NOMO-1 (cell line): Measurements from ENCODE around the gene PTDSS2.
"Not testable (repeated sequence)": the region's sequence is repeated elsewhere in the genome, so short reads cannot be mapped to it uniquely, and the experiment has no call there.

Experiments used
- DNase-seq, 2 experiments: peaks; one replicate each; lab custom pipeline; 2025; ENCODE audit not compliant: unreplicated experiment in 2 of 2; lab: John Stamatoyannopoulos, UW

Gene PTDSS2

GRCh38 chr11:429931-430456, 20.1 kb upstream of the PTDSS2 start:
- DNase-seq: no peak

GRCh38 chr11:431921-432320, 18.2 kb upstream of the PTDSS2 start:
- DNase-seq: no peak

- DNase-seq: no peak
Observed at GRCh38 chr11:432501-433100, 17.5 kb upstream of the PTDSS2 start.

- DNase-seq: no peak
Observed at GRCh38 chr11:433111-433510, 17.0 kb upstream of the PTDSS2 start.

GRCh38 chr11:433641-434040, 16.4 kb upstream of the PTDSS2 start:
- no peak for DNase-seq

GRCh38 chr11:434496-434895, 15.6 kb upstream of the PTDSS2 start:
- DNase-seq: no peak

GRCh38 chr11:434999-435740, 14.9 kb upstream of the PTDSS2 start:
- DNase-seq: not testable (repeated sequence)

GRCh38 chr11:437228-437870, 12.7 kb upstream of the PTDSS2 start:
- no peak for DNase-seq

GRCh38 chr11:438101-438844, 11.8 kb upstream of the PTDSS2 start:
- no peak for DNase-seq

GRCh38 chr11:439315-440064, 10.6 kb upstream of the PTDSS2 start:
- no peak for DNase-seq

- DNase-seq: no peak
Observed at GRCh38 chr11:440065-441042, 9.7 kb upstream of the PTDSS2 start.

- DNase-seq: no peak
Observed at GRCh38 chr11:441043-441417, 9.0 kb upstream of the PTDSS2 start.

GRCh38 chr11:441418-442274, 8.4 kb upstream of the PTDSS2 start, which contains the start of gene ANO9:
Gene ANO9, minus strand, starts transcription at chr11:442011. Its CDS starts 85 bp downstream, at chr11:441926.
- peak in 1 of 2 experiments; percentile 15 for DNase-seq

GRCh38 chr11:442611-443081, 7.4 kb upstream of the PTDSS2 start:
- no peak for DNase-seq

GRCh38 chr11:443542-444199, 6.4 kb upstream of the PTDSS2 start:
- no peak for DNase-seq

GRCh38 chr11:444396-445144, 5.5 kb upstream of the PTDSS2 start:
- DNase-seq: no peak
